ENCODE results near the gene NOL4. TPM values are rescaled to one million over a fixed set of nuclear protein-coding genes. Genes with fewer than 3 reads are reported as not detected.
"Not testable (repeated sequence)": the region's sequence is repeated elsewhere in the genome, so short reads cannot be mapped to it uniquely, and the experiment has no call there.

Gene NOL4
- total and polyA plus RNA-seq, 4 donors = 0.02 to 3.1 (median 0.37) TPM

- Histone ChIP-seq H3K9me3 (ENCODE audit: control insufficient read depth in 4 of 4, insufficient read depth in 3 of 4, low read length in 3 of 4) (no peaks in the 10 kb centered on the region), H3K4me1 (ENCODE audit: control insufficient read depth in 5 of 5, insufficient read depth in 5 of 5, low read length in 5 of 5) (no peaks in the 10 kb centered on the region), H3K9ac (ENCODE audit: insufficient read depth in 1 of 2, low read length in 2 of 2) (no peak overlapping the region), H3K27me3 (ENCODE audit: control insufficient read depth in 3 of 3, insufficient read depth in 3 of 3, low read length in 2 of 3) (no peaks in the 10 kb centered on the region), H3K27ac (ENCODE audit: low read depth in 1 of 2, low read length in 1 of 2) (no peak overlapping the region), H3K36me3 (ENCODE audit: control insufficient read depth in 4 of 4, insufficient read depth in 4 of 4, low read length in 4 of 4) (no peaks in the 10 kb centered on the region), H3K4me3 (no peak overlapping the region)
- TF ChIP-seq, protein P1, sequence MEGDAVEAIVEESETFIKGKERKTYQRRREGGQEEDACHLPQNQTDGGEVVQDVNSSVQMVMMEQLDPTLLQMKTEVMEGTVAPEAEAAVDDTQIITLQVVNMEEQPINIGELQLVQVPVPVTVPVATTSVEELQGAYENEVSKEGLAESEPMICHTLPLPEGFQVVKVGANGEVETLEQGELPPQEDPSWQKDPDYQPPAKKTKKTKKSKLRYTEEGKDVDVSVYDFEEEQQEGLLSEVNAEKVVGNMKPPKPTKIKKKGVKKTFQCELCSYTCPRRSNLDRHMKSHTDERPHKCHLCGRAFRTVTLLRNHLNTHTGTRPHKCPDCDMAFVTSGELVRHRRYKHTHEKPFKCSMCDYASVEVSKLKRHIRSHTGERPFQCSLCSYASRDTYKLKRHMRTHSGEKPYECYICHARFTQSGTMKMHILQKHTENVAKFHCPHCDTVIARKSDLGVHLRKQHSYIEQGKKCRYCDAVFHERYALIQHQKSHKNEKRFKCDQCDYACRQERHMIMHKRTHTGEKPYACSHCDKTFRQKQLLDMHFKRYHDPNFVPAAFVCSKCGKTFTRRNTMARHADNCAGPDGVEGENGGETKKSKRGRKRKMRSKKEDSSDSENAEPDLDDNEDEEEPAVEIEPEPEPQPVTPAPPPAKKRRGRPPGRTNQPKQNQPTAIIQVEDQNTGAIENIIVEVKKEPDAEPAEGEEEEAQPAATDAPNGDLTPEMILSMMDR (IDR thresholded peaks at IDR 0.05; ENCODE audit: control extremely low read depth, extremely low read depth) = no peak
- ATAC-seq (ENCODE audit: insufficient read depth, low FRiP score) = no peak
- DNase-seq = no peak
- WGBS, 2 donors = 46 to 55% methylated on average over 5 of the region's 5 CpGs
These were observed 33.5 kb upstream of the NOL4 start for GRCh38 chr18:34258176-34258575.

DNA sequence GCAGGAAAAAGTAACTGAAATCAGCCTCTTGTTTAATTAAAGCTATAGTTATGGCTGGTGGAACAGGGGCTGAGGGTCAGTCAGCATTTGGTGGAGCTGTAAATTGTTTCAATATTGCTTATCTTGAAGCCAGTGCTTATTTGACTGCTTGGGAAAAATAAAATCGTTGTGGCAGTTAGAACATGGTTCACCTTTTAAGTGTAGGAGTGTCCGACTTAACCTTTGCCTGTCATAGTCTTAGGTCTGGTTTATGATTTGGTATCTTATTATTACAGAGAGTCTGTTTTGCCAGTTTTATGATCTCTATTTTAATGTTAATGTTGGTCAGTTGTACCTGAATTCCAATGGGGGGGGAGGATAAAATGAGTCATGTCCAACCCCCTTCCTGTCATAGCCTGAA, 27.2 kb upstream of the NOL4 start:
- no peak overlapping the region for H3K27ac ChIP-seq (ENCODE audit: low read depth in 1 of 2, low read length in 1 of 2)
- no peaks in the 10 kb centered on the region for H3K27me3 ChIP-seq (ENCODE audit: control insufficient read depth in 3 of 3, insufficient read depth in 3 of 3, low read length in 2 of 3)
- DNase-seq (no peak), ATAC-seq (ENCODE audit: insufficient read depth, low FRiP score) (no peak)
- peaks cover 0 to 8% (median 3%) of the 10 kb centered on the region in 4 donors for H3K9me3 ChIP-seq (ENCODE audit: control insufficient read depth in 4 of 4, insufficient read depth in 3 of 4, low read length in 3 of 4)
- no peaks in the 10 kb centered on the region for H3K36me3 ChIP-seq (ENCODE audit: control insufficient read depth in 4 of 4, insufficient read depth in 4 of 4, low read length in 4 of 4)
- 78 to 90% methylated on average over 2 of the region's 2 CpGs for WGBS, 2 donors
- TF ChIP-seq, protein P1 (IDR thresholded peaks at IDR 0.05; ENCODE audit: control extremely low read depth, extremely low read depth) = no peak
- H3K9ac ChIP-seq (ENCODE audit: insufficient read depth in 1 of 2, low read length in 2 of 2) = no peak overlapping the region
- no peak overlapping the region for H3K4me3 ChIP-seq
- H3K4me1 ChIP-seq (ENCODE audit: control insufficient read depth in 5 of 5, insufficient read depth in 5 of 5, low read length in 5 of 5) = no peaks in the 10 kb centered on the region

DNA sequence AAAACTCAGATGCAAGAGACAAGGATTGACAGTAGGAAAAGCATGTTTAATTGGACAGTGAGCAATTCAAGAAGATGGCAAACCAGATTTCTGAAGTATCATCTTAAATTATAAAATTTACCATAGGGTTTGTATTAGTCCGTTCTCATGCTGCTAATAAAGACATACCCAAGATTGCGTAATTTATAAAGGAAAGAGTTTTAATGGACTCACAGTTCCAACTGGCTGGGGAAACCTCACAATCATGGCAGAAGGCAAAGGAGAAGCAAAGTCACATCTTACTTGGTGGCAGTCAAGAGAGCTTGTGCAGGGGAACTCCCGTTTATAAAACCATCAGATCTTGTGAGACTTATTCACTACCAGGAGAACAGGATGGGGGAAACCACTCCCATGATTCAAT, 24.0 kb upstream of the NOL4 start:
- Histone ChIP-seq H3K27ac (ENCODE audit: low read depth in 1 of 2, low read length in 1 of 2) (no peak overlapping the region), H3K4me3 (no peak overlapping the region), H3K9me3 (ENCODE audit: control insufficient read depth in 4 of 4, insufficient read depth in 3 of 4, low read length in 3 of 4) (peaks cover 0 to 8% (median 5%) of the 10 kb centered on the region in 4 donors), H3K36me3 (ENCODE audit: control insufficient read depth in 4 of 4, insufficient read depth in 4 of 4, low read length in 4 of 4) (no peaks in the 10 kb centered on the region), H3K27me3 (ENCODE audit: control insufficient read depth in 3 of 3, insufficient read depth in 3 of 3, low read length in 2 of 3) (no peaks in the 10 kb centered on the region), H3K9ac (ENCODE audit: insufficient read depth in 1 of 2, low read length in 2 of 2) (no peak overlapping the region), H3K4me1 (ENCODE audit: control insufficient read depth in 5 of 5, insufficient read depth in 5 of 5, low read length in 5 of 5) (no peaks in the 10 kb centered on the region)
- DNase-seq (no peak), ATAC-seq (ENCODE audit: insufficient read depth, low FRiP score) (no peak)
- TF ChIP-seq, protein P1 (IDR thresholded peaks at IDR 0.05; ENCODE audit: control extremely low read depth, extremely low read depth) = no peak
- whole genome bisulfite sequencing, 2 donors = 87 to 92% methylated on average over 3 of the region's 3 CpGs

GRCh38 chr18:34242739-34243138, 18.0 kb upstream of the NOL4 start:
- no peak for DNase-seq
- no peak overlapping the region for H3K9ac ChIP-seq (ENCODE audit: insufficient read depth in 1 of 2, low read length in 2 of 2)
- no peak overlapping the region for H3K4me3 ChIP-seq
- ATAC-seq (ENCODE audit: insufficient read depth, low FRiP score) = no peak
- no peak overlapping the region for H3K27ac ChIP-seq (ENCODE audit: low read depth in 1 of 2, low read length in 1 of 2)
- no peaks in the 10 kb centered on the region for H3K36me3 ChIP-seq (ENCODE audit: control insufficient read depth in 4 of 4, insufficient read depth in 4 of 4, low read length in 4 of 4)
- TF ChIP-seq, protein P1 (IDR thresholded peaks at IDR 0.05; ENCODE audit: control extremely low read depth, extremely low read depth) = no peak
- H3K9me3 ChIP-seq (ENCODE audit: control insufficient read depth in 4 of 4, insufficient read depth in 3 of 4, low read length in 3 of 4) = peaks cover 0 to 5% (median 2%) of the 10 kb centered on the region in 4 donors
- WGBS, 2 donors = 70 to 75% methylated on average over 2 of the region's 2 CpGs
- H3K4me1 ChIP-seq (ENCODE audit: control insufficient read depth in 5 of 5, insufficient read depth in 5 of 5, low read length in 5 of 5) = no peaks in the 10 kb centered on the region
- no peaks in the 10 kb centered on the region for H3K27me3 ChIP-seq (ENCODE audit: control insufficient read depth in 3 of 3, insufficient read depth in 3 of 3, low read length in 2 of 3)

DNA sequence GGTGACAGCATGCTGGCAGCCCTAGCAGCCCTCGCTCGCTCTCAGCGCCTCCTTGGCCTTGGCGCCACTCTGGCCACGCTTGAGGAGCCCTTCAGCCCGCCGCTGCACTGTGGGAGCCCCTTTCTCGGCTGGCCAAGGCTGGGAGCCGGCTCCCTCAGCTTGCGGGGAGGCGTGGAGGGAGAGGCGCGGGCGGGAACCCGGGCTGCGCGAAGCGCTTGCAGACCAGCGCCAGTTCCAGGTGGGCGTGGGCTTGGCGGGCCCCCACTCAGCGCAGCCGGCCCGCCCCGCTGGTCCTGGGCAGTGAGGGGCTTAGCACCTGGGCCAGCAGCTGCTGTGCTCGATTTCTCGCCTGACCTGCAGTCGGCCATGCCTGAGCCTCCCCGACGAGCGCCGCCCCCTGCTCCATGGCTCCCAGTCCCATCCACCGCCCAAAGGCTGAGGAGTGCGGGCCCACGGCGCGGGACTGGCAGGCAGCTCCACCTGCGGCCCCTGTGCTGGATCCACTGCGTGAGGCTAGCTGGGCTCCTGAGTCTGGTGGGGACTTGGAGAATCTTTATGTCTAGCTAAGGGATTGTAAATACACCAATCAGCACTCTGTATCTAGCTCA, 9.2 kb upstream of the NOL4 start:
- 95 to 97% methylated on average over 36 to 39 of the region's 39 CpGs for WGBS, 2 donors
- H3K36me3 ChIP-seq (ENCODE audit: control insufficient read depth in 4 of 4, insufficient read depth in 4 of 4, low read length in 4 of 4); ATAC-seq (ENCODE audit: insufficient read depth, low FRiP score); DNase-seq; H3K9me3 ChIP-seq (ENCODE audit: control insufficient read depth in 4 of 4, insufficient read depth in 3 of 4, low read length in 3 of 4); H3K27ac ChIP-seq (ENCODE audit: low read depth in 1 of 2, low read length in 1 of 2); H3K4me3 ChIP-seq; H3K9ac ChIP-seq (ENCODE audit: insufficient read depth in 1 of 2, low read length in 2 of 2); H3K4me1 ChIP-seq (ENCODE audit: control insufficient read depth in 5 of 5, insufficient read depth in 5 of 5, low read length in 5 of 5); H3K27me3 ChIP-seq (ENCODE audit: control insufficient read depth in 3 of 3, insufficient read depth in 3 of 3, low read length in 2 of 3): not testable (repeated sequence)

Measured in lung (tissue), 12 donors.